Transverse colon (tissue), 4 donors: Measurements from ENCODE around the gene CBARP. TPM values are rescaled to one million over a fixed set of nuclear protein-coding genes. Genes with fewer than 3 reads are reported as not detected.

Experiments used
- DNase-seq: peaks from one replicate; pipeline ENCODE4 v3.0.0-alpha.2; 2019
- H3K27ac ChIP-seq, 4 donors: fragments of 200-600 bp; sonication (generic); 2 replicates each; pipeline ENCODE4 v1.5.1; 2016 to 2018; ENCODE audit warnings: inconsistent platforms in 4 of 4
- H3K27me3 ChIP-seq: fragments of 200-600 bp; sonication (generic); 2 replicates; pipeline ENCODE4 v1.5.1; 2017; ENCODE audit warnings: inconsistent platforms
- H3K36me3 ChIP-seq, 4 donors: fragments of 200-600 bp; sonication (generic); 2 replicates each; pipeline ENCODE4 v1.5.1; 2017 to 2019; ENCODE audit warnings: inconsistent platforms in 4 of 4
- H3K4me1 ChIP-seq, 4 donors: fragments of 200-600 bp; sonication (generic); 2 replicates each; pipeline ENCODE4 v1.5.1; 2017 to 2020; ENCODE audit warnings: inconsistent platforms in 4 of 4
- H3K4me3 ChIP-seq, 4 donors: fragments of 200-600 bp; sonication (generic); 1 replicate in 1 of 4; 2 replicates in 3 of 4; pipeline versions ENCODE4 v1.5.1 to v1.6.1; 2017 to 2019; ENCODE audit warnings: inconsistent platforms in 4 of 4
- H3K9me3 ChIP-seq, 2 donors: fragments of 200-600 bp; sonication (generic); 2 replicates each; pipeline ENCODE4 v1.5.1; 2017 to 2019; ENCODE audit warnings: inconsistent platforms in 2 of 2
- EP300 ChIP-seq: sonication (generic); formaldehyde crosslinking; IDR thresholded peaks from one replicate; pipeline ENCODE4 v1.6.1; 2017; ENCODE audit warnings: antibody characterized with exemption, low read depth
- POLR2A ChIP-seq: fragments of 450-650 bp; IDR thresholded peaks from one replicate; pipeline ENCODE4 v1.6.1; 2016; ENCODE audit warnings: antibody characterized with exemption, mild to moderate bottlenecking, moderate library complexity
- POLR2AphosphoS5 ChIP-seq, 3 donors: sonication (generic); formaldehyde crosslinking; IDR thresholded peaks; one replicate each; pipeline ENCODE4 v1.6.1; 2016; ENCODE audit warnings: antibody characterized with exemption in 3 of 3
- WGBS, 2 donors: methylation state at CpG; one replicate each; pipeline ENCODE4 v1.1.5; 2018; ENCODE audit warnings: low coverage in 1 of 2; 5-methylcytosine and 5-hydroxymethylcytosine counted together
- in situ Hi-C, 4 donors: fragments of 200-750 bp; cut with MboI; loops; one replicate each; pipeline versions ENCODE4 v1.15.0 to v1.15.1; 2017; ENCODE audit warnings: low sequenced_read_pairs in 3 of 4, low pct_ligation_motif_present in 1 of 4, low pct_unique_long_range_greater_than_20kb in 1 of 4
- intact Hi-C: fragments of 100-400 bp; cut with DNase I; formaldehyde crosslinking; loops from one replicate; pipeline ENCODE4 v1.15.1; 2023; ENCODE audit warnings: low total_unique reads
- total RNA-seq, 4 donors: library from RNA; depleted of rRNA; stranded (reverse); fragments of >200 nt; gene quantifications; one replicate each; pipeline ENCODE4 v1.1.0, GENCODE V29; 2016
- TF ChIP-seq, protein P1 (sequence below), 5 experiments: fragments of 200-600 bp in 3 of 5; fragments of 450-650 bp in 2 of 5; sonication (generic) in 3 of 5; IDR thresholded peaks; 1 replicate in 2 of 5; 2 replicates in 3 of 5; pipeline ENCODE4 v1.5.1; 2016 to 2017; ENCODE audit warnings: antibody characterized with exemption in 5 of 5, inconsistent platforms in 3 of 5, mild to moderate bottlenecking in 2 of 5, moderate library complexity in 1 of 5

CBARP gene
- total RNA-seq, 4 donors from 2014 or later = 0.32 to 5.2 (median 0.68) TPM; not detected in 1

DNA sequence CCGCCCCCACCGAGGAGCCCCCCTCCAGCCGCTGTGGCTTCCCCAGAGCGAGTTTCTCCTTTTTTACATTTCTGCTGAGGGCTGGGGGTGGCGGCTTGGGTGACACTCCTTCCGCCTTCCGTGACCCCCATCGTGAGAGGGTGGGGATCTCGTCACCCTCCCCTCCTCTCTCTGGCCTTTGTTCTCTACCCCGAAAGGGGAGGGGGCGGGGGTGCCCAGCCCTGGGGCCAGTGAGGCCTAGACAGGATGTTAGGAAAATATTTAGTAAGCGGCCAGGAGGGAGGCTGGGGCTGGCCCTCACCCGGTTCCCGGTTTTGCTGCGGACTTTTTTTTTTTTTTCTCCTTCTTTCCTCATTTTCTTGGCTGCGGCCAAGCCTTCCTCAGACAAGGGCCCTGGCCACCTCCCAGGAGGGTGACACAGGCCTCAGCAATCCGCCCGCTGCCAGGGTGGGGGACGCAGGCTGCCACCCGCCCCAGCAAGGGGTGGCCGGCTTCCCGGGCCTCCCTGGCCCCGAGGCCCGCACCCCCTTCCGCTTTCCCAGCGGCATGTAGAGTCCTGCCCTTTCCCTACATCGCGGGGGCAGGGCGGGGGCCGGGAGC is 14.5 kb upstream of the CBARP start:
- Histone ChIP-seq H3K4me1 (peaks cover 26 to 67% (median 63%) of the 10 kb centered on the region in 4 donors), H3K9me3 (no peaks in the 10 kb centered on the region), H3K27me3 (no peaks in the 10 kb centered on the region), H3K27ac (peak overlapping the region; percentile 98 to 99 (median 98)), H3K36me3 (peaks cover 0 to 31% (median 18%) of the 10 kb centered on the region in 4 donors), H3K4me3 (peak overlapping the region; percentile 80 to 91 (median 88))
- TF ChIP-seq, protein P1, sequence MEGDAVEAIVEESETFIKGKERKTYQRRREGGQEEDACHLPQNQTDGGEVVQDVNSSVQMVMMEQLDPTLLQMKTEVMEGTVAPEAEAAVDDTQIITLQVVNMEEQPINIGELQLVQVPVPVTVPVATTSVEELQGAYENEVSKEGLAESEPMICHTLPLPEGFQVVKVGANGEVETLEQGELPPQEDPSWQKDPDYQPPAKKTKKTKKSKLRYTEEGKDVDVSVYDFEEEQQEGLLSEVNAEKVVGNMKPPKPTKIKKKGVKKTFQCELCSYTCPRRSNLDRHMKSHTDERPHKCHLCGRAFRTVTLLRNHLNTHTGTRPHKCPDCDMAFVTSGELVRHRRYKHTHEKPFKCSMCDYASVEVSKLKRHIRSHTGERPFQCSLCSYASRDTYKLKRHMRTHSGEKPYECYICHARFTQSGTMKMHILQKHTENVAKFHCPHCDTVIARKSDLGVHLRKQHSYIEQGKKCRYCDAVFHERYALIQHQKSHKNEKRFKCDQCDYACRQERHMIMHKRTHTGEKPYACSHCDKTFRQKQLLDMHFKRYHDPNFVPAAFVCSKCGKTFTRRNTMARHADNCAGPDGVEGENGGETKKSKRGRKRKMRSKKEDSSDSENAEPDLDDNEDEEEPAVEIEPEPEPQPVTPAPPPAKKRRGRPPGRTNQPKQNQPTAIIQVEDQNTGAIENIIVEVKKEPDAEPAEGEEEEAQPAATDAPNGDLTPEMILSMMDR (IDR thresholded peaks at IDR 0.05) = no peak
- TF ChIP-seq POLR2A (peak; percentile 14), EP300 (peak; percentile 11), POLR2AphosphoS5 (IDR thresholded peaks at IDR 0.05) (peak; percentile 31 to 78 (median 71))
- in situ Hi-C loops = no loop called here
- 2% methylated on average over 29 of the region's 30 CpGs; no CpG with 5 or more reads in 1 of the 2 donors for WGBS, 2 donors
- intact Hi-C loops = no loop called here
- peak; percentile 86 for DNase-seq

DNA sequence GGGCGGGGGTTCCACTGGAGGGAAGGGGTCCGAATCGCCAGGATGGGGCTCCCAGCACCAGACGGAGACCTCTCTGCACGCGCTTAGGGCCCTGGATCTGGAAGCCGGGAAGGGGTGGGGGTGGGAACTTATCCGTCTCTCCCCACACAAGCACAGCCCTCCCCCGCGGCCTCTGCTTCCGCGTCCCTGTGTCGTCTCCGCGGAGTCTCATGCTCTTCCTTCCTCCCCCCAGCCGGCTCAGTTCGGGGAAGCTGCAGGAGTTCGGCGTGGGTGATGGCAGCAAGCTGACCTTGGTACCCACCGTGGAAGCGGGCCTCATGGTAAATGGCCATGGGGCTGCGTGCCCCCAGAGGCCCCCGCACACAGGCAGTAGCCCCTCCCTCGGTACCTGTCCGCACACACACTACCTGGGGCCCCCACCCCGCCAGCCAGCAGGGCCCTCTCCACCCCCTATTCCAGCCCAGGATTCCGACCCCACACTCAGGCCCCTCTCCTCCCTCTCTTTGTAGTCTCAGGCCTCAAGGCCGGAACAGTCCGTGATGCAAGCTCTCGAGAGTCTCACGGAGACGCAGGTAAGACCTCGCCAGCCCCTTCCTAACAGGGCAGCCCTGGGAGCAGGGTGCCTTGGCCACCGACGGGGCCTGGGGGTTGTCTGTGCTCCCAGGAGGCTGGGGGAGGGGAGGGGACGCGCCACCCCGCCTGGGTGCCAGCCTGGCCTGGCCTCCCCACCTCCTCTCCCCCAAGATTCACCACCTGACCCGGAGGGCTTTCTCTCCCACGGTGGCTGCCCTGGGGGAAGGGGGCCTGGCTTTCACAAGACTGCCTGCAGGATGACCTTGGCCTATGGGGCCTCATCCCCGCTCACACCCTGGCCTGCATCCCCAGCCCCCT is 13.8 kb upstream of the CBARP start:
- Histone ChIP-seq H3K9me3 (no peaks in the 10 kb centered on the region), H3K27me3 (no peaks in the 10 kb centered on the region), H3K4me3 (peak overlapping the region; percentile 80 to 91 (median 88)), H3K36me3 (peaks cover 0 to 25% (median 14%) of the 10 kb centered on the region in 4 donors), H3K27ac (peak overlapping the region; percentile 98 to 99 (median 98)), H3K4me1 (peaks cover 26 to 63% (median 58%) of the 10 kb centered on the region in 4 donors)
- intact Hi-C loops = no loop called here
- WGBS, 2 donors = 1% methylated on average over 37 of the region's 41 CpGs; no CpG with 5 or more reads in 1 of the 2 donors
- TF ChIP-seq POLR2AphosphoS5 (IDR thresholded peaks at IDR 0.05) (peak in 2 of 3 donors; percentile 44 to 46), POLR2A (peak; percentile 20), EP300 (no peak)
- TF ChIP-seq, protein P1 (IDR thresholded peaks at IDR 0.05) = no peak
- DNase-seq = peak; percentile 82
- in situ Hi-C loops = no loop called here

DNA sequence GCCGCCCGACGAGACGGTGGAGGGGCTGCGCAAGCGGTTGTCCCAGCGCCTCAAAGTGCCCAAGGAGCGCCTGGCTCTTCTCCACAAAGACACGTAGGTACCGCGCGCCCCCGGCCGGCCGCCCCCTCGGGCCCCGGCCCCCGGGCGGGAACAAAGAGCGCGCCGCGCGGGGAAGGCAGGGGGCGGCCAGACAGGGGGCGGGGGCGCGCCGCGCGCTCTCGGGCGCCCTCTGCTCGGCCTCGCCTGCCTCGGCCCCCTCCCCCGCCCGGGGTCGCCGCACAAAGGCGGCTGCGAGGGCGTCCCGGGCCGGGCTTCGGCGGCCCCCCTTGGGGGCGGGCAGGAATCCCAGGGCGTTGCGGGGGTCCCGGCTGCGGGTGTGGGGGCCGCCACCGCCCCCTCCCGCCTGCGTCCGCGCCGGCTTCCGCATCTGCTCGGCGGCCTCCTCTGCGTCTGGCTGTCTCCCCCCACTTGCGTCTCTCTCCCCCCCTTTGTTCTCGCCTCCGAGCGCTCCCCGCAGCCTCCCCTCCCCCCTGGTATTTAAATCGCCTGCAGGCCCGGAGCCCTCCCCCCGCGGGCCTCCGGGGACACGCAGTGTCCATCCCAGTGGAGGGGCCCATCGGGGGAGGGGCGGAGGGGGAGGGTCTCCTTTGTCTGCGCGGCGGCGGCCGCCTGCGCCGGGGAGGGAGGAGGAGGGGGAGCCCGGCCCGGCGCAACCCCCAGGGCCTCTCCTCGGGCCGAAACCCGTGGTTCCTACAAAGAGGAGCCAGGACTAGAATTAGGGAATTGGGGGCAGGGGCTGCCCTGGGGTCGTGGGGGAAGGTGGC is 12.8 kb upstream of the CBARP start:
- peak in 1 of 3 donors; percentile 40 for TF ChIP-seq POLR2AphosphoS5 (IDR thresholded peaks at IDR 0.05)
- no peak for TF ChIP-seq POLR2A
- Histone ChIP-seq H3K36me3 (peaks cover 0 to 18% (median 11%) of the 10 kb centered on the region in 4 donors), H3K4me1 (peaks cover 31 to 64% (median 61%) of the 10 kb centered on the region in 4 donors), H3K9me3 (no peaks in the 10 kb centered on the region), H3K27ac (peak overlapping the region; percentile 98 to 99 (median 98)), H3K27me3 (no peaks in the 10 kb centered on the region), H3K4me3 (peak overlapping the region; percentile 80 to 91 (median 88))
- peak; percentile 76 for DNase-seq
- intact Hi-C loops (no loop called here), in situ Hi-C loops (no loop called here)
- WGBS, 2 donors = 0% methylated on average over 26 of the region's 90 CpGs; no CpG with 5 or more reads in 1 of the 2 donors

DNA sequence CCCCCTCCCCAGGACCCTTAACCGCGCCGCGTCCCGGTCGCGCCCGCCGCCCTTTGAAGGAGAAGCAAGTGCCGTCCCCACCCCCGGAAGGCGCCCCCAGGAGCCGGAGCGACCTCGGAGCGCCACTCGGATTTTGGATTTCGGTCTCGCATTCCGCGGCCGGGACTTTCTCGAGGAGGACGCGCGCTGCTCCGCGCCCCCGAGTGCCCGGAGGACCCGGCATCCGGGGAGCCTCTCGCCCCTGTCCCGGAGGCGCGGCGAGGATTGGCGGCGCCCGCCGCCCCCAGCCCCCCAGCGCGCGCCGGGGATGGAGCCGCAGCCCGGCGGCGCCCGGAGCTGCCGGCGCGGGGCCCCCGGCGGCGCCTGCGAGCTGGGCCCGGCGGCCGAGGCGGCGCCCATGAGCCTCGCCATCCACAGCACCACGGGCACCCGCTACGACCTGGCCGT is 12.2 kb upstream of the CBARP start:
- TF ChIP-seq POLR2AphosphoS5 (IDR thresholded peaks at IDR 0.05) (peak in 1 of 3 donors; percentile 2), POLR2A (no peak), EP300 (no peak)
- TF ChIP-seq, protein P1 (IDR thresholded peaks at IDR 0.05) = no peak
- in situ Hi-C loops = no loop called here
- Histone ChIP-seq H3K36me3 (peaks cover 0 to 12% (median 6%) of the 10 kb centered on the region in 4 donors), H3K4me1 (peaks cover 33 to 64% (median 61%) of the 10 kb centered on the region in 4 donors), H3K9me3 (no peaks in the 10 kb centered on the region), H3K27me3 (no peaks in the 10 kb centered on the region), H3K27ac (peak overlapping the region; percentile 98 to 99 (median 98)), H3K4me3 (peak overlapping the region; percentile 80 to 94 (median 89))
- WGBS, 2 donors = 0% methylated on average over 35 of the region's 67 CpGs; no CpG with 5 or more reads in 1 of the 2 donors
- DNase-seq = no peak
- intact Hi-C loops = loop anchor here (10.0 kb wide), 2 partner anchors 145 to 225 kb away; partner anchors contain the start of genes CNN2, GPX4, RNU6-2 and TMEM259
